Keratinocyte (primary cell): ENCODE data around the gene GLG1. TPM values are rescaled to one million over a fixed set of nuclear protein-coding genes. Genes with fewer than 3 reads are reported as not detected.
A peak's percentile ranks its signal among the peaks of the same experiment; 100 is the strongest.

ENCODE experiments used
- DNase-seq: peaks from one replicate; pipeline ENCODE4 v3.0.0-alpha.2; 2011; ENCODE audit warnings: low read depth, missing footprints, low spot score
- FAIRE-seq: peaks from 2 replicates; lab custom pipeline; 2011; peaks lifted over from hg19 to GRCh38; lab: Jason Lieb, UNC
- H2AFZ ChIP-seq: 2 replicates; pipeline ENCODE4 v1.6.0; 2012; ENCODE audit warnings: low read length, control low read depth, inconsistent platforms; ENCODE audit not compliant: control insufficient read depth
- H3K27ac ChIP-seq: 2 replicates; pipeline ENCODE4 v1.5.1; 2011; ENCODE audit warnings: low read length; ENCODE audit not compliant: control insufficient read depth, insufficient read depth
- H3K27me3 ChIP-seq: 3 replicates; pipeline ENCODE4 v1.6.0; 2011; ENCODE audit warnings: low read length; ENCODE audit not compliant: control insufficient read depth, insufficient read depth; ENCODE audit errors: extremely low read depth
- H3K36me3 ChIP-seq, 2 experiments: 2 replicates in 1 of 2; 3 replicates in 1 of 2; pipeline ENCODE4 v1.5.1; 2011; ENCODE audit warnings: low read length in 2 of 2, mild to moderate bottlenecking in 1 of 2; ENCODE audit not compliant: control insufficient read depth in 2 of 2, insufficient read depth in 2 of 2; ENCODE audit errors: extremely low read depth in 1 of 2
- H3K4me1 ChIP-seq: 3 replicates; pipeline ENCODE4 v1.5.1; 2011; ENCODE audit warnings: low read length; ENCODE audit not compliant: control insufficient read depth, insufficient read depth; ENCODE audit errors: extremely low read depth
- H3K4me2 ChIP-seq: 3 replicates; pipeline ENCODE4 v1.6.0; 2011; ENCODE audit warnings: low read depth, low read length; ENCODE audit not compliant: control insufficient read depth, insufficient read depth; ENCODE audit errors: extremely low read depth
- H3K4me3 ChIP-seq, 3 experiments: fragments of 200-600 bp in 1 of 3; sonication (generic) in 1 of 3; 2 replicates in 2 of 3; 3 replicates in 1 of 3; pipeline ENCODE4 v1.5.1; 2011 to 2016; ENCODE audit warnings: low read length in 3 of 3, mild to moderate bottlenecking in 3 of 3, control low read depth in 2 of 3, inconsistent platforms in 1 of 3, low read depth in 1 of 3, mixed read lengths in 1 of 3, mixed run types in 1 of 3, moderate library complexity in 1 of 3; ENCODE audit not compliant: control insufficient read depth in 2 of 3, insufficient read depth in 2 of 3; ENCODE audit errors: extremely low read depth in 1 of 3
- H3K79me2 ChIP-seq: 2 replicates; pipeline ENCODE4 v1.6.0; 2012; ENCODE audit warnings: low read length; ENCODE audit not compliant: control insufficient read depth, insufficient read depth
- H3K9ac ChIP-seq: 3 replicates; pipeline ENCODE4 v1.6.0; 2011; ENCODE audit warnings: low read length; ENCODE audit not compliant: control insufficient read depth, insufficient read depth; ENCODE audit errors: extremely low read depth
- H3K9me1 ChIP-seq: 3 replicates; pipeline ENCODE4 v1.6.0; 2011; ENCODE audit warnings: low read length; ENCODE audit not compliant: control insufficient read depth, insufficient read depth; ENCODE audit errors: extremely low read depth
- H3K9me3 ChIP-seq: 2 replicates; pipeline ENCODE4 v1.5.1; 2012; ENCODE audit warnings: low read depth, low read length; ENCODE audit not compliant: control insufficient read depth
- H4K20me1 ChIP-seq: 3 replicates; pipeline ENCODE4 v1.6.0; 2011; ENCODE audit warnings: low read length; ENCODE audit not compliant: control insufficient read depth, insufficient read depth; ENCODE audit errors: extremely low read depth
- CTCF ChIP-seq, 3 experiments: IDR thresholded peaks in 1 of 3; conservative IDR thresholded peaks in 1 of 3; optimal IDR thresholded peaks in 1 of 3; 2 replicates in 2 of 3; 3 replicates in 1 of 3; pipeline versions ENCODE3 to v1.5.1; 2011; ENCODE audit warnings: low read length in 3 of 3, mild to moderate bottlenecking in 3 of 3, moderate library complexity in 2 of 3, control low read depth in 1 of 3, inconsistent platforms in 1 of 3; ENCODE audit not compliant: insufficient read depth in 2 of 3; ENCODE audit errors: extremely low read depth in 1 of 3
- EZH2 ChIP-seq: IDR thresholded peaks from one replicate; pipeline ENCODE4 v1.6.1; 2012; ENCODE audit warnings: inconsistent platforms, mild to moderate bottlenecking, low read length, moderate library complexity
- dilution Hi-C: fragments of 300-500 bp; cut with MboI; formaldehyde crosslinking; loops from one replicate; pipeline ENCODE4 v1.7.0; 2020; ENCODE audit warnings: low sequenced_read_pairs; ENCODE audit not compliant: extremely low pct_ligation_motif_present
- polyA plus RNA-seq, 5 experiments: library from polyadenylated mRNA; depleted of rRNA in 3 of 5; stranded (reverse) in 3 of 5; stranded (forward) in 1 of 5; unstranded in 1 of 5; fragments of >200 nt; gene quantifications; 1 replicate in 1 of 5; 2 replicates in 3 of 5; 3 replicates in 1 of 5; pipeline versions ENCODE4 v1.2.1 to v1.2.3, GENCODE V29; 2011 to 2012; ENCODE audit warnings: missing spikeins in 2 of 5, low read depth in 1 of 5, low replicate concordance in 1 of 5

GLG1 gene
- polyA plus RNA-seq, 1 donor (not counting 4 experiments of a cell fraction or from before 2014, with no cell fraction given) = 63.6 TPM

DNA sequence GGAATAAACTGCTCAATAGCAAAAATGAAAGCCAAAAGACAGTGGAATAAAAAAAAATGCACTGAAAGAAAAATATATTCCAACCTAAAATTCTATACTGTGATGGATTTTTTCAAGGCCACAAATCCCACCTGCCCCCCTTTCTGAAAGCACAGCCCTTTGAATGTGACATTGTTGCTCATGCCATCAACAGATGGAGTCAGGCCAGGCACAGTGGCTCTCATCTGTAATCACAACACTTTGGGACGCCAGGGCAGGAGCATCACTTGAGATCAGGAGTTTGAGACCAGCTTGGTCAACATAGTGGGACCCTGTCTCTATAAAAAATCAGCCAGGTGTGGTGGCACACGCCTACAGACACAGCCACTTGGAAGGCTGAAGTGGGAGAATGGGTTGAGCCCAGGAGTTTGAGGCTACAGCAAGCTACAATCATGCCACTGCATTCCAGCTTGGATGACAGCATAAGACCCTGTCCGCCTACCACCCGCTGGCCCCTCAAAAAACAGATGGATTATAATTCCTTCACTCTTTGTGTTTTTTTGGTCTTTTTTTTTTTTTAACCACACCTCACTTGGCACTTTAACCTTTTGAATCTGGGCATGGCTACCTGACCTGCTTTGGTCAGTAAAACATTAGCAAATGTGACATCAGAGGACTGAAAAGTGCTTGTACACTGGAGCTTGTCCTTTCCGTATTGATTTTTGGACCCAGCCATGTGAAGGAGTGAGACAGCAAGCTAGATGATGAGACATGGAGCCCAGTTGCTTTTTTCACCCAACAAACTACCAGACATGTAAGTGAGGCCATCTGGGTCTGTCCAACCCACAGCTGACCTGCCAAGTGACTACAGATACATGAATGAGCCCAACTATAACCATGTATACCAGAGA is 36.3 kb downstream of the GLG1 start:
- Histone ChIP-seq H3K9me3 (no peaks in the 10 kb centered on the region), H3K36me3 (no peaks in the 10 kb centered on the region), H3K4me3 (no peak overlapping the region), H2AFZ (no peak overlapping the region), H3K9ac (no peak overlapping the region), H3K9me1 (peaks cover 2% of the 10 kb centered on the region), H3K79me2 (peaks cover 62% of the 10 kb centered on the region), H3K27ac (no peak overlapping the region), H3K4me1 (peaks cover 20% of the 10 kb centered on the region), H3K4me2 (no peak overlapping the region), H3K27me3 (no peaks in the 10 kb centered on the region), H4K20me1 (no peaks in the 10 kb centered on the region)
- DNase-seq (no peak), FAIRE-seq (no peak)
- dilution Hi-C loops = no loop called here
- TF ChIP-seq CTCF (optimal IDR thresholded peaks at IDR 0.05 in 1 of 3, IDR thresholded peaks at IDR 0.05 in 1 of 3, conservative IDR thresholded peaks at IDR 0.05 in 1 of 3; ENCODE audit: extremely low read depth in 1 of 3, insufficient read depth in 2 of 3, low read length in 3 of 3) = no peak
- TF ChIP-seq EZH2 = no peak

DNA sequence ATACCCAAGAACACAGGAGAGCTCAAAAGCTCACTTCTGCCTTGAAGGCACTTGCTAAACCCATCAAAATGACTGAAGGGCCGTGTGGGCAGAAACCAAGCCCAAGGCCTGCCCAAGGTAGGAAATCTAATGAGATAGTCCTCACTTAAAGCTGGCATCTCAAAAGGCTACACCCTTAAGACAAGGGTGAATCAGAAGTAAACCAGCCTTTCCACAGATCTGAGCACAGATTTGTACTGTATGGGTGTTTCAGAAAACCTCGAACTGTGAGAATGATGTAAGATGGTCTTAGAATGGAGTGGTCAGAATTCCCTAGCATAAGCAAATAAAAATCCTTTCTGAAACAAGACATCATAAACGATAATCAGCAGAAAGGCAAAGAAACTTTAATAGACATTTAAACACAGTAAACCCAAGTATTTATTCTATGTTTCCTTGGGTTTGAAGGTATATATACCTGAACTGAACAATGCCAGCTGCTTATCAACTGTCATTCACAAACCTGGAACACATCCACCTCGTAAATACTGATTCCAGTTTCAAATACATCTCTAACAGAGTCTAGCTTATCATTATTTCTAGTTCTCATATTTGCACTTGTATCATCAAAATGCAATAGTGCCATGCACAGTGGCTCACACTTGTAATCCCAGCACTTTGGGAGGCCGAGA is 37.8 kb downstream of the GLG1 start:
- no peaks in the 10 kb centered on the region for H3K27me3 ChIP-seq
- TF ChIP-seq EZH2 (no peak), CTCF (optimal IDR thresholded peaks at IDR 0.05 in 1 of 3, IDR thresholded peaks at IDR 0.05 in 1 of 3, conservative IDR thresholded peaks at IDR 0.05 in 1 of 3; ENCODE audit: extremely low read depth in 1 of 3, insufficient read depth in 2 of 3, low read length in 3 of 3) (no peak)
- peaks cover 62% of the 10 kb centered on the region for H3K79me2 ChIP-seq
- no peak overlapping the region for H3K27ac ChIP-seq
- no peak overlapping the region for H2AFZ ChIP-seq
- H3K4me3 ChIP-seq = no peak overlapping the region
- H3K4me1 ChIP-seq = peaks cover 17% of the 10 kb centered on the region
- no peaks in the 10 kb centered on the region for H3K9me1 ChIP-seq
- H4K20me1 ChIP-seq = no peaks in the 10 kb centered on the region
- H3K36me3 ChIP-seq = no peaks in the 10 kb centered on the region
- dilution Hi-C loops = no loop called here
- H3K9ac ChIP-seq = no peak overlapping the region
- H3K9me3 ChIP-seq = no peaks in the 10 kb centered on the region
- DNase-seq = no peak
- peak; percentile 60 for FAIRE-seq
- H3K4me2 ChIP-seq = peak overlapping the region; percentile 7
